Thyroid gland (tissue), 4 donors: ENCODE data around the gene SHD.

Experiments used
- POLR2A ChIP-seq, 2 donors: fragments of 450-650 bp; IDR thresholded peaks; one replicate each; pipeline ENCODE4 v1.6.1; 2017; ENCODE audit warnings: antibody characterized with exemption in 2 of 2, mild to moderate bottlenecking in 2 of 2, moderate library complexity in 1 of 2
- TF ChIP-seq, protein P1 (sequence below), 6 experiments: fragments of 200-600 bp in 3 of 6; fragments of 450-650 bp in 3 of 6; sonication (generic) in 3 of 6; IDR thresholded peaks; one replicate each; pipeline ENCODE4 v1.5.1; 2016 to 2019; ENCODE audit warnings: antibody characterized with exemption in 6 of 6, mild to moderate bottlenecking in 2 of 6, inconsistent platforms in 1 of 6, moderate library complexity in 1 of 6

GRCh38 chr19:4233282-4233853 lies 45.7 kb upstream of the SHD start:
- TF ChIP-seq, protein P1, sequence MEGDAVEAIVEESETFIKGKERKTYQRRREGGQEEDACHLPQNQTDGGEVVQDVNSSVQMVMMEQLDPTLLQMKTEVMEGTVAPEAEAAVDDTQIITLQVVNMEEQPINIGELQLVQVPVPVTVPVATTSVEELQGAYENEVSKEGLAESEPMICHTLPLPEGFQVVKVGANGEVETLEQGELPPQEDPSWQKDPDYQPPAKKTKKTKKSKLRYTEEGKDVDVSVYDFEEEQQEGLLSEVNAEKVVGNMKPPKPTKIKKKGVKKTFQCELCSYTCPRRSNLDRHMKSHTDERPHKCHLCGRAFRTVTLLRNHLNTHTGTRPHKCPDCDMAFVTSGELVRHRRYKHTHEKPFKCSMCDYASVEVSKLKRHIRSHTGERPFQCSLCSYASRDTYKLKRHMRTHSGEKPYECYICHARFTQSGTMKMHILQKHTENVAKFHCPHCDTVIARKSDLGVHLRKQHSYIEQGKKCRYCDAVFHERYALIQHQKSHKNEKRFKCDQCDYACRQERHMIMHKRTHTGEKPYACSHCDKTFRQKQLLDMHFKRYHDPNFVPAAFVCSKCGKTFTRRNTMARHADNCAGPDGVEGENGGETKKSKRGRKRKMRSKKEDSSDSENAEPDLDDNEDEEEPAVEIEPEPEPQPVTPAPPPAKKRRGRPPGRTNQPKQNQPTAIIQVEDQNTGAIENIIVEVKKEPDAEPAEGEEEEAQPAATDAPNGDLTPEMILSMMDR (IDR thresholded peaks at IDR 0.05), result peak in 2 of 6 experiments; percentile 27 to 48
- no peak for TF ChIP-seq POLR2A (IDR thresholded peaks at IDR 0.05)
